ENCODE data around the gene SPINK1.

GRCh38 chr5:147863454-147864158 is 32.1 kb upstream of the SPINK1 start:
- TF ChIP-seq, protein P1, sequence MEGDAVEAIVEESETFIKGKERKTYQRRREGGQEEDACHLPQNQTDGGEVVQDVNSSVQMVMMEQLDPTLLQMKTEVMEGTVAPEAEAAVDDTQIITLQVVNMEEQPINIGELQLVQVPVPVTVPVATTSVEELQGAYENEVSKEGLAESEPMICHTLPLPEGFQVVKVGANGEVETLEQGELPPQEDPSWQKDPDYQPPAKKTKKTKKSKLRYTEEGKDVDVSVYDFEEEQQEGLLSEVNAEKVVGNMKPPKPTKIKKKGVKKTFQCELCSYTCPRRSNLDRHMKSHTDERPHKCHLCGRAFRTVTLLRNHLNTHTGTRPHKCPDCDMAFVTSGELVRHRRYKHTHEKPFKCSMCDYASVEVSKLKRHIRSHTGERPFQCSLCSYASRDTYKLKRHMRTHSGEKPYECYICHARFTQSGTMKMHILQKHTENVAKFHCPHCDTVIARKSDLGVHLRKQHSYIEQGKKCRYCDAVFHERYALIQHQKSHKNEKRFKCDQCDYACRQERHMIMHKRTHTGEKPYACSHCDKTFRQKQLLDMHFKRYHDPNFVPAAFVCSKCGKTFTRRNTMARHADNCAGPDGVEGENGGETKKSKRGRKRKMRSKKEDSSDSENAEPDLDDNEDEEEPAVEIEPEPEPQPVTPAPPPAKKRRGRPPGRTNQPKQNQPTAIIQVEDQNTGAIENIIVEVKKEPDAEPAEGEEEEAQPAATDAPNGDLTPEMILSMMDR (IDR thresholded peaks at IDR 0.05; ENCODE audit: poor library complexity, severe bottlenecking), result no peak
- TF ChIP-seq POLR2AphosphoS5 (IDR thresholded peaks at IDR 0.05), result no peak
- no peak for TF ChIP-seq TAF1 (IDR thresholded peaks at IDR 0.05; ENCODE audit: low read depth)
- TF ChIP-seq SMC3 (conservative IDR thresholded peaks at IDR 0.05; ENCODE audit: poor library complexity), result no peak
